Neural cell (in vitro differentiated cells): ENCODE data around the gene ADRA2B.
"Not testable (repeated sequence)": the region's sequence is repeated elsewhere in the genome, so short reads cannot be mapped to it uniquely, and the experiment has no call there.

ENCODE experiments used
- CTCF ChIP-seq: fragments of 450-650 bp; IDR thresholded peaks from 2 replicates; pipeline ENCODE4 v1.5.1; 2014; ENCODE audit warnings: antibody characterized with exemption, mild to moderate bottlenecking, moderate library complexity; ENCODE audit not compliant: poor library complexity, severe bottlenecking
- EP300 ChIP-seq: fragments of 450-650 bp; conservative IDR thresholded peaks from 2 replicates; pipeline ENCODE4 v1.6.1; 2014; ENCODE audit warnings: antibody characterized with exemption, mild to moderate bottlenecking, moderate library complexity; ENCODE audit not compliant: poor library complexity, severe bottlenecking
- EZH2 ChIP-seq: fragments of 200-600, 300-800 bp; shearing (Covaris generic), sonication (generic); IDR thresholded peaks from 2 replicates; pipeline ENCODE4 v1.6.1; 2014; ENCODE audit warnings: antibody characterized with exemption, low read length, borderline replicate concordance, mild to moderate bottlenecking; ENCODE audit not compliant: insufficient read depth, poor library complexity, severe bottlenecking
- POLR2AphosphoS5 ChIP-seq: IDR thresholded peaks from 2 replicates; pipeline ENCODE4 v1.6.1; 2012
- RAD21 ChIP-seq: fragments of 450-650 bp; conservative IDR thresholded peaks from 2 replicates; pipeline ENCODE4 v1.6.1; 2014; ENCODE audit warnings: antibody characterized with exemption, mild to moderate bottlenecking, moderate library complexity
- TAF1 ChIP-seq: IDR thresholded peaks from 2 replicates; pipeline ENCODE4 v1.6.1; 2012; ENCODE audit warnings: low read depth

- TF ChIP-seq CTCF, EP300, POLR2AphosphoS5, TAF1, RAD21, EZH2: not testable (repeated sequence)
These were observed 45.0 kb downstream of the ADRA2B start for GRCh38 chr2:96071087-96071976.
